GM23338 (cell line): Measurements from ENCODE around the gene ATG9A. TPM values are rescaled to one million over a fixed set of nuclear protein-coding genes. Genes with fewer than 3 reads are reported as not detected.

Experiments
- ATAC-seq: fragments of 200-7000 bp; cut with Tn5 transposase; 3 replicates; pipeline ENCODE4 v1.9.1; 2020
- DNase-seq: peaks from one replicate; pipeline ENCODE4 v3.0.0-alpha.2; 2015; ENCODE audit warnings: low spot score
- H2AFZ ChIP-seq: fragments of 200-600 bp; sonication (generic); 2 replicates; pipeline ENCODE4 v1.8.0; 2016; ENCODE audit warnings: antibody characterized with exemption, mild to moderate bottlenecking, moderate library complexity
- H3F3A ChIP-seq: fragments of 200-600 bp; sonication (generic); replicated peaks from 2 replicates; pipeline ENCODE4 v1.8.0; 2017; ENCODE audit warnings: antibody characterized with exemption, mixed run types, low read depth
- H3K27ac ChIP-seq: fragments of 200-600 bp; sonication (generic); 2 replicates; pipeline ENCODE4 v1.6.1; 2016; ENCODE audit warnings: low read depth
- H3K27me3 ChIP-seq: fragments of 200-600 bp; sonication (generic); 2 replicates; pipeline ENCODE4 v1.8.0; 2016; ENCODE audit warnings: mild to moderate bottlenecking, mixed run types, moderate library complexity; ENCODE audit not compliant: insufficient read depth
- H3K36me3 ChIP-seq: fragments of 200-600 bp; sonication (generic); 2 replicates; pipeline ENCODE4 v1.8.0; 2016; ENCODE audit warnings: mild to moderate bottlenecking; ENCODE audit not compliant: insufficient read depth
- H3K4me1 ChIP-seq: fragments of 200-600 bp; sonication (generic); 2 replicates; pipeline ENCODE4 v1.8.0; 2016; ENCODE audit warnings: mild to moderate bottlenecking, moderate library complexity; ENCODE audit not compliant: insufficient read depth
- H3K4me2 ChIP-seq: fragments of 200-600 bp; sonication (generic); 2 replicates; pipeline ENCODE4 v1.7.1; 2017; ENCODE audit warnings: mixed run types
- H3K4me3 ChIP-seq: fragments of 200-600 bp; sonication (generic); 2 replicates; pipeline ENCODE4 v1.6.1; 2016; ENCODE audit warnings: mixed run types
- H3K79me2 ChIP-seq: fragments of 200-600 bp; sonication (generic); replicated peaks from 2 replicates; pipeline ENCODE4 v1.8.0; 2017; ENCODE audit warnings: mild to moderate bottlenecking; ENCODE audit not compliant: insufficient read depth
- H3K9me2 ChIP-seq: fragments of 200-600 bp; sonication (generic); 2 replicates; pipeline ENCODE4 v1.8.0; 2017; ENCODE audit not compliant: insufficient read depth
- H4K20me1 ChIP-seq: fragments of 200-600 bp; sonication (generic); replicated peaks from 2 replicates; pipeline ENCODE4 v1.8.0; 2017; ENCODE audit warnings: mild to moderate bottlenecking; ENCODE audit not compliant: insufficient read depth
- H3K27ac Mint-ChIP-seq: 2 replicates; pipeline ENCODE4 v1.8.0; 2020; ENCODE audit warnings: inconsistent platforms, mild to moderate bottlenecking, moderate library complexity, mixed read lengths
- H3K27me3 Mint-ChIP-seq: 3 replicates; pipeline ENCODE4 v1.8.0; 2022; ENCODE audit warnings: low read depth, mild to moderate bottlenecking, moderate library complexity, mixed read lengths, inconsistent platforms; ENCODE audit not compliant: insufficient read depth, poor library complexity
- H3K36me3 Mint-ChIP-seq: 3 replicates; pipeline ENCODE4 v1.8.0; 2021; ENCODE audit warnings: low read depth, mild to moderate bottlenecking, inconsistent platforms, moderate library complexity, mixed read lengths
- H3K4me1 Mint-ChIP-seq: 3 replicates; pipeline ENCODE4 v1.8.0; 2020; ENCODE audit warnings: mild to moderate bottlenecking, inconsistent platforms, mixed read lengths
- H3K4me3 Mint-ChIP-seq: 3 replicates; pipeline ENCODE4 v1.8.0; 2021; ENCODE audit warnings: moderate library complexity, mild to moderate bottlenecking, inconsistent platforms, mixed read lengths
- H3K9me3 Mint-ChIP-seq: 3 replicates; pipeline ENCODE4 v1.8.0; 2020; ENCODE audit warnings: moderate library complexity, mild to moderate bottlenecking, inconsistent platforms, mixed read lengths
- CREB1 ChIP-seq: fragments of 250-450 bp; sonication (Bioruptor Pico); IDR thresholded peaks from 2 replicates; pipeline ENCODE4 v1.5.0; 2020; ENCODE audit warnings: low read depth, mild to moderate bottlenecking, moderate library complexity
- ETS1 ChIP-seq: IDR thresholded peaks from 2 replicates; pipeline ENCODE4 v1.6.1; 2016; ENCODE audit warnings: antibody characterized with exemption
- EZH2 ChIP-seq: fragments of 200-600 bp; sonication (generic); IDR thresholded peaks from one replicate; pipeline ENCODE4 v1.8.0; 2017; ENCODE audit warnings: antibody characterized with exemption, mild to moderate bottlenecking, low read depth; ENCODE audit not compliant: unreplicated experiment
- EZH2phosphoT487 ChIP-seq: fragments of 200-600 bp; sonication (generic); IDR thresholded peaks from one replicate; pipeline ENCODE4 v1.8.1; 2018; ENCODE audit warnings: antibody characterized with exemption; ENCODE audit not compliant: unreplicated experiment
- JUNB ChIP-seq: IDR thresholded peaks from one replicate; pipeline ENCODE4 v1.6.1; 2016; ENCODE audit warnings: antibody characterized with exemption; ENCODE audit not compliant: unreplicated experiment
- NANOG ChIP-seq: IDR thresholded peaks from 2 replicates; pipeline ENCODE4 v1.6.1; 2016; ENCODE audit warnings: antibody characterized with exemption, borderline replicate concordance
- POLR2AphosphoS5 ChIP-seq: IDR thresholded peaks from 2 replicates; pipeline ENCODE4 v1.6.1; 2016; ENCODE audit warnings: antibody characterized with exemption, low read depth
- STAT1 ChIP-seq: IDR thresholded peaks from one replicate; pipeline ENCODE4 v1.6.1; 2016; ENCODE audit warnings: antibody characterized with exemption; ENCODE audit not compliant: unreplicated experiment
- ZNF114 ChIP-seq: fragments of 250-450 bp; sonication (Bioruptor Pico); IDR thresholded peaks from 2 replicates; pipeline ENCODE4 v1.5.0; 2020; ENCODE audit warnings: mild to moderate bottlenecking, moderate library complexity
- ZNF331 ChIP-seq: fragments of 250-450 bp; sonication (Bioruptor Pico); IDR thresholded peaks from 2 replicates; pipeline ENCODE4 v1.5.0; 2020; ENCODE audit warnings: low read depth, mild to moderate bottlenecking, moderate library complexity
- polyA plus RNA-seq: library from polyadenylated mRNA; unstranded; fragments of >200 nt; fragmentation: Nextera tagmentation; extraction: Ambion mirVana; gene quantifications from 2 replicates; pipeline ENCODE4 v1.2.1, GENCODE V29; 2016
- total RNA-seq: library from RNA; depleted of rRNA; stranded (reverse); fragments of >200 nt; shearing (Covaris generic); gene quantifications from 2 replicates; pipeline ENCODE4 v1.2.3, GENCODE V29; 2014
- TF ChIP-seq, protein P1 (sequence below), 2 experiments: fragments of 200-600 bp in 1 of 2; sonication (generic) in 1 of 2; conservative IDR thresholded peaks; 2 replicates each; pipeline versions ENCODE4 v1.5.1 to v1.6.1; 2016 to 2017; ENCODE audit warnings: antibody characterized with exemption in 2 of 2, low read depth in 2 of 2, mild to moderate bottlenecking in 2 of 2, moderate library complexity in 1 of 2
- TF ChIP-seq, protein P2 (sequence below): IDR thresholded peaks from one replicate; pipeline ENCODE4 v1.6.1; 2018; ENCODE audit warnings: antibody characterized with exemption; ENCODE audit not compliant: unreplicated experiment

Gene ATG9A
- total and polyA plus RNA-seq, 2 experiments from 2014 or later: 20.7 to 54.2 TPM

DNA sequence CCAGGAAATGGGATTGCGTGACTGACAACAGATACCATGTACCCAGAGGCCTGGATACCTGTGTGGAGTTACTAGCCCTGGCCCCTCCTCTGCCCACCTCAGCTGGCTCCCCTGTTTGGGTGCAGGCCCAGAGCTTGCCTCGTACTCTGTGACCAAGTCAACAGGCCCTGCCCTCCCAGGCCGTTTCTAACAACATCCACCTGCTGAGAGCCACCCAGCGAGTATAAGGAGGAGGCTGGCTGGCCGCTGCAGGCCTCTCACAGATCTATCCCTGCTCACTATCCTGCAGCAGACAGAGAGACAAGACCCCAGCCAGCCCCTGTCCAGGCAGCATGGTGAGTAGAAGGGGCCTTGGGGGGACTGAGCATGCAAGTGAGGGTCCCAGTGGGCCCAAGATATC lies 36.8 kb upstream of the ATG9A start (continued):
- TF ChIP-seq, protein P1, sequence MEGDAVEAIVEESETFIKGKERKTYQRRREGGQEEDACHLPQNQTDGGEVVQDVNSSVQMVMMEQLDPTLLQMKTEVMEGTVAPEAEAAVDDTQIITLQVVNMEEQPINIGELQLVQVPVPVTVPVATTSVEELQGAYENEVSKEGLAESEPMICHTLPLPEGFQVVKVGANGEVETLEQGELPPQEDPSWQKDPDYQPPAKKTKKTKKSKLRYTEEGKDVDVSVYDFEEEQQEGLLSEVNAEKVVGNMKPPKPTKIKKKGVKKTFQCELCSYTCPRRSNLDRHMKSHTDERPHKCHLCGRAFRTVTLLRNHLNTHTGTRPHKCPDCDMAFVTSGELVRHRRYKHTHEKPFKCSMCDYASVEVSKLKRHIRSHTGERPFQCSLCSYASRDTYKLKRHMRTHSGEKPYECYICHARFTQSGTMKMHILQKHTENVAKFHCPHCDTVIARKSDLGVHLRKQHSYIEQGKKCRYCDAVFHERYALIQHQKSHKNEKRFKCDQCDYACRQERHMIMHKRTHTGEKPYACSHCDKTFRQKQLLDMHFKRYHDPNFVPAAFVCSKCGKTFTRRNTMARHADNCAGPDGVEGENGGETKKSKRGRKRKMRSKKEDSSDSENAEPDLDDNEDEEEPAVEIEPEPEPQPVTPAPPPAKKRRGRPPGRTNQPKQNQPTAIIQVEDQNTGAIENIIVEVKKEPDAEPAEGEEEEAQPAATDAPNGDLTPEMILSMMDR (conservative IDR thresholded peaks at IDR 0.05; ENCODE audit: low read depth in 2 of 2): no peak
- TF ChIP-seq ZNF114 (CRISPR knock-in tag): no peak
- TF ChIP-seq ZNF331: no peak
- no peak for TF ChIP-seq POLR2AphosphoS5
- TF ChIP-seq JUNB: no peak

DNA sequence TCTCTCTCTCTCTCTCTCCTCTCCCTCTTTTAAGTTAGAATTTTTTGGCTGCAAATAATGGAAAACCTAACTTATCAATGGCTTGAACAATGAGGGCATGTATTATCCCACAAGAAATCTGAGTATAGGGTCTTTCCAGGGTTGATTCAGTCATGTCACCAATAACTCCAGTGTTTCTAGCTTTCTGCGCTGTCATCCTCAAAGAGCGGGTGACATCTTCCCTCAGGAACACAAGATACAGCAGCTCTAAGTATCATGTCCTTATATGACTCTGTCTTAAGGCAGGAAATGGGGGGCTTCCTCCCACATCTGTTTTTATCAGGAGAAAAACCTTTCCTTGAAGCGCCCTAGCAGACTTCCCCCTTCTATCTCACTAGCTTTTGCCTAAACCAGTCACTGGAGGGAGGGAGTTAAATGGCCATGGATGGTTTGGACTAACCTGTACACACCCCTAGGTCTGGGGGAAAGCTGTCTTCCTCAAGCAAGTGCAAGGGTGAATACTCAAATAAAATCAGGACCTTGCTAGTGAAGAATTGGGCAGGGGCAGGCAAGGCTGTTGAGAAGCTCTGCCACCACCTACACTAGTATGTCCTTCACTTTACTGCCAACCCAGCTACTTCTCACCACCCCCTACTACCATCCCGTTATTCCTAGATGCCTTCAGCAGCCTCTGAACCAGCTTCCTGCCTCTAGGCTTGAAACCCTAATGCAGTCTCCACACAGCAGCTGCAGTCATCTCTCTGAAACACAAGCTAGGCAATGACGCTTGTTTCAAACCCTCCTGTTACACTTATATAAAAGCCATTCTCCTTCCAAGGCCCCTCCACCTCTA lies 31.8 kb upstream of the ATG9A start:
- no peak overlapping the region for H3K27ac ChIP-seq
- no peaks in the 10 kb centered on the region for H3K4me1 Mint-ChIP-seq
- no peaks in the 10 kb centered on the region for H3K36me3 Mint-ChIP-seq
- H3K9me3 Mint-ChIP-seq: no peaks in the 10 kb centered on the region
- H3K4me3 Mint-ChIP-seq: no peak overlapping the region
- no peaks in the 10 kb centered on the region for H3K36me3 ChIP-seq
- no peak overlapping the region for H2AFZ ChIP-seq
- H3K27me3 Mint-ChIP-seq: peaks cover 11% of the 10 kb centered on the region
- H3K27me3 ChIP-seq: peaks cover 16% of the 10 kb centered on the region
- ATAC-seq (no peak), DNase-seq (no peak)
- no peak overlapping the region for H3K27ac Mint-ChIP-seq
- no peaks in the 10 kb centered on the region for H3K4me1 ChIP-seq
- H3K4me3 ChIP-seq: no peak overlapping the region
- H3K4me2 ChIP-seq: no peak overlapping the region
- H3F3A ChIP-seq: no peaks in the 10 kb centered on the region
- no peaks in the 10 kb centered on the region for H4K20me1 ChIP-seq
- H3K79me2 ChIP-seq: no peaks in the 10 kb centered on the region
- H3K9me2 ChIP-seq: no peaks in the 10 kb centered on the region
- TF ChIP-seq POLR2AphosphoS5: no peak
- TF ChIP-seq ZNF114 (CRISPR knock-in tag): no peak
- no peak for TF ChIP-seq JUNB
- no peak for TF ChIP-seq EZH2phosphoT487
- TF ChIP-seq, protein P2, sequence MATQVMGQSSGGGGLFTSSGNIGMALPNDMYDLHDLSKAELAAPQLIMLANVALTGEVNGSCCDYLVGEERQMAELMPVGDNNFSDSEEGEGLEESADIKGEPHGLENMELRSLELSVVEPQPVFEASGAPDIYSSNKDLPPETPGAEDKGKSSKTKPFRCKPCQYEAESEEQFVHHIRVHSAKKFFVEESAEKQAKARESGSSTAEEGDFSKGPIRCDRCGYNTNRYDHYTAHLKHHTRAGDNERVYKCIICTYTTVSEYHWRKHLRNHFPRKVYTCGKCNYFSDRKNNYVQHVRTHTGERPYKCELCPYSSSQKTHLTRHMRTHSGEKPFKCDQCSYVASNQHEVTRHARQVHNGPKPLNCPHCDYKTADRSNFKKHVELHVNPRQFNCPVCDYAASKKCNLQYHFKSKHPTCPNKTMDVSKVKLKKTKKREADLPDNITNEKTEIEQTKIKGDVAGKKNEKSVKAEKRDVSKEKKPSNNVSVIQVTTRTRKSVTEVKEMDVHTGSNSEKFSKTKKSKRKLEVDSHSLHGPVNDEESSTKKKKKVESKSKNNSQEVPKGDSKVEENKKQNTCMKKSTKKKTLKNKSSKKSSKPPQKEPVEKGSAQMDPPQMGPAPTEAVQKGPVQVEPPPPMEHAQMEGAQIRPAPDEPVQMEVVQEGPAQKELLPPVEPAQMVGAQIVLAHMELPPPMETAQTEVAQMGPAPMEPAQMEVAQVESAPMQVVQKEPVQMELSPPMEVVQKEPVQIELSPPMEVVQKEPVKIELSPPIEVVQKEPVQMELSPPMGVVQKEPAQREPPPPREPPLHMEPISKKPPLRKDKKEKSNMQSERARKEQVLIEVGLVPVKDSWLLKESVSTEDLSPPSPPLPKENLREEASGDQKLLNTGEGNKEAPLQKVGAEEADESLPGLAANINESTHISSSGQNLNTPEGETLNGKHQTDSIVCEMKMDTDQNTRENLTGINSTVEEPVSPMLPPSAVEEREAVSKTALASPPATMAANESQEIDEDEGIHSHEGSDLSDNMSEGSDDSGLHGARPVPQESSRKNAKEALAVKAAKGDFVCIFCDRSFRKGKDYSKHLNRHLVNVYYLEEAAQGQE: no peak
- no peak for TF ChIP-seq CREB1
- TF ChIP-seq STAT1: no peak
- TF ChIP-seq, protein P1 (conservative IDR thresholded peaks at IDR 0.05; ENCODE audit: low read depth in 2 of 2): no peak
- TF ChIP-seq EZH2: no peak
- no peak for TF ChIP-seq NANOG
- TF ChIP-seq ZNF331: no peak
- no peak for TF ChIP-seq ETS1
